Subcutaneous adipose tissue (tissue), 4 donors: Measurements from ENCODE around the gene TPP1. TPM values are rescaled to one million over a fixed set of nuclear protein-coding genes. Genes with fewer than 3 reads are reported as not detected.

Source experiments
- total RNA-seq, 4 donors: library from RNA; depleted of rRNA; stranded (reverse); fragments of >200 nt; gene quantifications; one replicate each; pipeline ENCODE4 v1.1.0, GENCODE V29; 2016
- TF ChIP-seq, protein P1 (sequence below): fragments of 450-650 bp; IDR thresholded peaks from one replicate; pipeline ENCODE4 v1.5.1; 2016; ENCODE audit warnings: low read depth, mild to moderate bottlenecking, control low read depth, antibody characterized with exemption, moderate library complexity

Gene TPP1
- total RNA-seq, 4 donors from 2014 or later: 44.8 to 178 (median 93.7) TPM

DNA sequence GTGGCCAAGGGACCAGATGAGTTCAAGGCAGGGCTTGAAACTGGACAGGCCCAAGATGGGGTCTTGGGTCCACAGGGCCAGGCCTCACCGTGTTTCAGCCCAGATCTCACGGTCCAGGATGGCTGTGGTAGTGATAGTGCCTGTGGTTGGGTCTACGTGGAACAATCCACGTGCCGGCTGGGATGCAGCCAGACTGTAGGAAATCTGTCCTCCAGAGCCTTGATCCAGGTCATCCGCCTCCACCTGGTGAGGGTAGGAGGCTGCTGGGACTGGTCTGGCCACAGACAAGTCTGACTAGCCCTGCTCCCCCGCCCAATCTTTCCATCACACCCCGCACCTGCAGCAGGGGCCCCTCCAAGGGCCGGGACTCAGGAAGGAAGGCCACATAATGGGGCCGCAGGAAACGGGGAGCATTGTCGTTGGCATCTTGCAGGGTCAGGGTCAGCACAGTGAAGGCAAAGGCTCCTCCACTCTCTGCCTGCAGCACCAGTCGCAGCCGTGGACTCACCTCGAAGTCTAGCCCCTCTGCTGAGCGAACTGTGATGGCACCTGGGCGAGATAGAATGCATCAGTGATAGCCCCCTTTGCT is 6.7 kb upstream of the TPP1 start:
- TF ChIP-seq, protein P1, sequence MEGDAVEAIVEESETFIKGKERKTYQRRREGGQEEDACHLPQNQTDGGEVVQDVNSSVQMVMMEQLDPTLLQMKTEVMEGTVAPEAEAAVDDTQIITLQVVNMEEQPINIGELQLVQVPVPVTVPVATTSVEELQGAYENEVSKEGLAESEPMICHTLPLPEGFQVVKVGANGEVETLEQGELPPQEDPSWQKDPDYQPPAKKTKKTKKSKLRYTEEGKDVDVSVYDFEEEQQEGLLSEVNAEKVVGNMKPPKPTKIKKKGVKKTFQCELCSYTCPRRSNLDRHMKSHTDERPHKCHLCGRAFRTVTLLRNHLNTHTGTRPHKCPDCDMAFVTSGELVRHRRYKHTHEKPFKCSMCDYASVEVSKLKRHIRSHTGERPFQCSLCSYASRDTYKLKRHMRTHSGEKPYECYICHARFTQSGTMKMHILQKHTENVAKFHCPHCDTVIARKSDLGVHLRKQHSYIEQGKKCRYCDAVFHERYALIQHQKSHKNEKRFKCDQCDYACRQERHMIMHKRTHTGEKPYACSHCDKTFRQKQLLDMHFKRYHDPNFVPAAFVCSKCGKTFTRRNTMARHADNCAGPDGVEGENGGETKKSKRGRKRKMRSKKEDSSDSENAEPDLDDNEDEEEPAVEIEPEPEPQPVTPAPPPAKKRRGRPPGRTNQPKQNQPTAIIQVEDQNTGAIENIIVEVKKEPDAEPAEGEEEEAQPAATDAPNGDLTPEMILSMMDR: no peak

DNA sequence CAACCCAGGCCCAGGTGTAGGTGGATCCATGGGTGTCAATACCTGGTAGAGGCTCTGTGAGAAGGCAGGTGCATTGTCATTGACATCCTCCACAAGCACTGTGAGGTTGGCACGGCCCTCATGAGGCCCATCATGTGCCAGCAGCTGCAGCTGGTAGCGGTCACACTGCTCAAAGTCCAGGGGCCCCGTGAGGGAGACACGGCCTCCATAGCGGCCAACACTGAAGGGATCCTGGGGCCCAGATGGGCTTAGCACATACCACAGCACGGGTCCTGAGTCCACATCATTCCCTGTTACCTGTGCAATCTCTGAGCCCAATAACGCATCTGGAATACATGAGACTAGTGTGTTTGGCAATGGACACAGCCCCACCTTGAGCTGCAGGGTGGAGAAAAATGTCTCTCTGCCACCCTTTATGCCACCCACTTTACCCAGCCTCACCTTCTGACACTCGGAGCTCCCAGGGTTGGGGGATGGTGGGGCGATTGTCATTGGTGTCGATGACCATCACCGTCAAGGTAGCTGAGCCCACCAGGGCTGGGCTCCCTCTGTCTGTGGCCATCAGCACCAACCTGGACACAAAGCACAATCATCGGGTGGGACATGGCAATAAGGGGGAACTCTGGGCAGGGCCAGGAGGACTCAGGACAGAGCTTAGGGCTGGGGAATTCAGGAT is 6.1 kb upstream of the TPP1 start:
- TF ChIP-seq, protein P1: no peak

DNA sequence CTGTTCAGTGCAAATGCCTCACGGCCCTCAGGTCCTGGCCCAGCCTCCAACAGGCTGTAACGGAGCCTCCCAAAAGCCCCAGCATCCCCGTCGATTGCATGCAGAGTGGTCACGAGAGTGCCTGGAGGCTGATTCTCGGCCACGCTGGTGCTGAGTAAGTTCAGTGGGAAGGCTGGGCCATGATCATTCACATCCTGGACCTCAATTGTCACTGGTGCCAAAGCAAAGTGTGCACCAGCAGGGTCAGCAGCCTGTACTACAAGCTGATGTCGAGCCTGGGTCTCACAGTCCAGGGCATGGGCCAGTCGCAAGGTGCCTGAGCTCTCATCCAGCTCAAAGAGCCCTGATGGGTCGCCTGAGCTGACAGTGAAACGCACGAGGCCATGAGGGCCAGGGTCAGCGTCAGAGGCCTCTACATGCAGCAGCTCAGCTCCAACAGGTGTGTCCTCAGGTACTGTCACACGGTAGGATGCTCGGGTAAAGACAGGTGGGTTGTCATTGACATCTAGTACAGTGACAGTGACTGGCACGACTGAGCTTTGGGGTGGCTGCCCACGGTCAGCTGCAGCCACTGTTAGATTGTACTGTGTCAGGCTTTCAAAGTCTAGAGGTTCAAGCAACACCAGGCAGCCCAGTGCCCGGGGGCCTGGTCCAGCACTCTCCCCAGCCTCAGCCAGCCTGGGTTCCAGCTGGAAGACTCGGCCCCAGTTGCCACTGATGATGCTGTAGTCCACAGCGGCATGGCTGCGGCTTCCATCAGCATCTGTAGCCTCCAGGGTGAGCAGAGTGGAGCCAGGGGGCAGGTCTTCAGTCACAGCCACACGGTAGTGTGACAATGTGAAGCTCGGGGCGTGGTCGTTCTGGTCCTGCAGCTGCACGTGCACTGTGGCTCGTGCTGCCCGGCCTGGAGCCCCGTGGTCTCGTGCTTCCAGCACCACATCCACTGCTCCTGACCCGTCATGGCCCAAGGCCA is 4.5 kb upstream of the TPP1 start:
- TF ChIP-seq, protein P1: no peak

DNA sequence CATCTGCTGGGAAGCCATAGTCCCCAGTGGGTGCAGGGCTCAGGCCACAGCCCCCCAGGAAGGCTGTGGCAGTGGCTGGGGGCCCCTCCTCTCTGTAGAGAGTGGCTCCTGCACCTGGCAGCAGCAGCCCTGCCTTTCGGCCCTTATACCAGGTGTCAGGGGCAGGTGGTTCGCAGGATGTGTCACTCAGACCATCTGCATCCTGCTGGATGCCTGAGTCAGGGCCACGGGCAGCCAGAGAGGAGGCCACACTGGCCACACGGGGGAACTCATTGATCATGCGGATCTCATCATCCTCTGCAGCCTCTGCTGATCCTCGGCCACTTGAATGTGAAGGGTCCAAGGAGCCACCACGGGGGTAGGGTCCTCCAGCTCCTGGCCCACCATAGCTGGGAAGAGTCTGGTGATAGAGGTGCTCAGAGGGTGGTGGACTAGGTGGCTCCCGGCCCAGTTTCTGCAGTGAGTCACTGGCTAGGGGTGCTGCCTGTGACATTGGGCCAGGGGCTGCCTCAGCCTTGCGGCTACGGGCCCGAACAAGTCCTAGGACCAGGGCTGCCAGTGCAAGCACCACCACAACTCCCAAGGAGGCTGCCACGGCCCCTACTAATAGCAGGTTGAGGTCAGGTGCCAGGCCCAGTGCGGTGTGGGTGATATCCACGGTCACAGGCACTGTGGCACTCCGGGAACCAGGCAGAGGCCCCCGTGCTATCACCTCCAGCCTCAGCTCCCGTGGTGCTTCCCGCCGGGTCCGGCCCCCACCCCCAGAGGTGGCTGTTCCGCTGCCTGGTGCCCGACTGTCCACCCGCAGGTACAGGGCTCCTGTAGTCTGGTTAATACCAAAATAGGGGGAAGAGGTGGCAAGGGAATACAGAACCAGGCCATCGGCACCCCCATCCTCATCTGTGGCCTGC is 3.3 kb upstream of the TPP1 start:
- TF ChIP-seq, protein P1: no peak

DNA sequence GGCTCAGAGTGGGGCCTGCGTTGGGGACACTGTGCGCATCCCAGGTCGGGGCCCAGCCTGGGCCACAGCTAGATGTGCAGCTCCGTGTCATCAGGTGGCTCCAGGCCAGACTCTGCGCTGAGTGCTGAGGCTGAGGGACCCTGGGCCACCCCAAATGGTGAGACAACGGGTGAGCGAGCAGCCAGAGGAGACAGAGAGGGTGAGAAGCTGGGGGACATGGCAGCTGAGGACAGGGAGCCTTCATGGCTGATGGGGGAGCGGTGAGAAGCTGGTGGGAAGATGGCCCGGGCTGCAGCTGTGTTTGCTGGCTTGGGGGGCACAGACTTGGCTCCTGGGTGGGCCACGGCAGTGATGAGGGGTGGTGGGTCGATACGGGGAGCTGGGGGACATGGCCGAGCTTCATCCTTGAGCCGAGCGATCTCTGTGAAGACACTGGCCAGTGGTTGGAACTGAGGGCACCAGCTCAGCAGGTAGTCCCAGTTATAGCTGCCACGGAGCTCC is 2.5 kb upstream of the TPP1 start:
- TF ChIP-seq, protein P1: no peak

DNA sequence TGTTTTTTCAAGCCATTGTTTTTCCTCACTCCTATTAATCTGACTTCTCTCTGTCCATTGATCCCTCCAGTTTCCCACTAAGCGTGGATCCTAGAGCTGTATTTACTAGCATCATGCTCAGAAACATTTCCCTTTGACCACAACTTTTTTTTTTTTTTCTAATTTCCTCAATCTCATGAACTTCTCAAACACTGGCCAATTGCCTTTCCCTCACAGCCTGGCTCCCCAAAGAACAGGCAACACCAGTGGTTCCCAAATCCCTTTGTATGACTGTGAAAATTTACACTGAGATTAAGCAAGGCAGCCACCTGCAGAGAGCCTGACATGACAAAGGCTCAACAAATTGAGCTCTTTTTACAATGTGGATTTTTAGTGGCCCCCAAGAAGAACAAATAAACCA is 1.4 kb upstream of the TPP1 start:
- TF ChIP-seq, protein P1: no peak
